Epithelial cell of esophagus (primary cell): ENCODE results near the gene MCC.
A peak's percentile ranks its signal among the peaks of the same experiment; 100 is the strongest.

Experiments used
- DNase-seq: peaks from one replicate; pipeline ENCODE4 v3.0.0; 2010; ENCODE audit warnings: low read depth
- H3K4me3 ChIP-seq: 2 replicates; pipeline ENCODE4 v1.5.1; 2011; ENCODE audit warnings: mild to moderate bottlenecking, low read length, control low read depth
- TF ChIP-seq, protein P1 (sequence below): IDR thresholded peaks from 2 replicates; pipeline ENCODE4 v1.5.1; 2011; ENCODE audit warnings: low read depth, mild to moderate bottlenecking, low read length, control low read depth, inconsistent platforms; ENCODE audit not compliant: insufficient read depth; ENCODE audit errors: missing control alignments

MCC gene

DNA sequence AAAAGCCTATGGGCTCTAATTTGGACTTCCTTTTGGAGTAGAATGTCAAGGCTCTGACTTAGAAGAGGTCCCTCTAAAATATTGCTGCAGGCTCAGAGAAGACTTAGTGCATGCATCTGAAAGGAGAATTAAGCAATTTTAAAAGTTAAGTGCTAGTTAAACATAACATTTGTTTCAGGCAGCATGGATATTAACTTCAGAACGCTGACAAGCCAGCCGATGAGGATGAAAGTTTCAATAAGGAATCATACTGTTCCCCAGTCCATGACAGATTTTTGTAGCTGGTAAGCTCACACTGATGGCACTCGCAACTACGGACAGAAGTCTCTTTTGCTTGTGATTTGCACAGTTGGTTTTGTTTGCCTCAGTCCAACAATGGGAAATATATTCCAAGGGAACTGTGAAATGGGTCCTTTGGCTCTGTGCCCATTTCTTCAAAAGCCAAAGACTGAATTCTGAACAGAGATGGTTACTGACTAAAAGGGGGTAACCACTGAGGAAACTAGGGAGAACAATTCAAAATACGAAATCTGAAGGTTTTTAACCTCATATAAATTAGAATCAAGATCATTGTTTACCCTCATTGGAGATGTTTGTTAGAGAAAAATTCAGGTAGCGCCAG lies 464.1 kb downstream of the MCC start:
- no peak overlapping the region for H3K4me3 ChIP-seq
- DNase-seq: no peak
- TF ChIP-seq, protein P1, sequence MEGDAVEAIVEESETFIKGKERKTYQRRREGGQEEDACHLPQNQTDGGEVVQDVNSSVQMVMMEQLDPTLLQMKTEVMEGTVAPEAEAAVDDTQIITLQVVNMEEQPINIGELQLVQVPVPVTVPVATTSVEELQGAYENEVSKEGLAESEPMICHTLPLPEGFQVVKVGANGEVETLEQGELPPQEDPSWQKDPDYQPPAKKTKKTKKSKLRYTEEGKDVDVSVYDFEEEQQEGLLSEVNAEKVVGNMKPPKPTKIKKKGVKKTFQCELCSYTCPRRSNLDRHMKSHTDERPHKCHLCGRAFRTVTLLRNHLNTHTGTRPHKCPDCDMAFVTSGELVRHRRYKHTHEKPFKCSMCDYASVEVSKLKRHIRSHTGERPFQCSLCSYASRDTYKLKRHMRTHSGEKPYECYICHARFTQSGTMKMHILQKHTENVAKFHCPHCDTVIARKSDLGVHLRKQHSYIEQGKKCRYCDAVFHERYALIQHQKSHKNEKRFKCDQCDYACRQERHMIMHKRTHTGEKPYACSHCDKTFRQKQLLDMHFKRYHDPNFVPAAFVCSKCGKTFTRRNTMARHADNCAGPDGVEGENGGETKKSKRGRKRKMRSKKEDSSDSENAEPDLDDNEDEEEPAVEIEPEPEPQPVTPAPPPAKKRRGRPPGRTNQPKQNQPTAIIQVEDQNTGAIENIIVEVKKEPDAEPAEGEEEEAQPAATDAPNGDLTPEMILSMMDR: no peak

DNA sequence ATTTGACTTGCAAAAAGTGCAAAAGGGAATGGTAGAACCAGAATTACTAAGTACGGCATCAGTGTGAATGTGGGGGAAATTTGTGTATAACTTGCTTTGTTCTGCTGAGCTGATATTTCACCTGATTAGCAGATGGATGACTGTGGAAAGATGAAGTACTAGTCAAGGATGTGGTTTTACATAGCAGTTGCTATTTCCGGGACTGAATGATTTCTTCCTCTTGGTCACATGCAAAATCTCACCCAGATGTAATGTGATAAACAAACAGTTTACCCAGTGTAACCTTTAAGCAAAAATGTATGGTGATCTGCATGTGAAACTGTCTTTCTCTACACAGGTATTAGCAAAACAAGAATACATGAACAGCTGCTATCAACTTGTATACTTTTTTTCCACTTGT lies 465.6 kb downstream of the MCC start:
- TF ChIP-seq, protein P1: no peak
- DNase-seq: peak; percentile 27
- no peak overlapping the region for H3K4me3 ChIP-seq

DNA sequence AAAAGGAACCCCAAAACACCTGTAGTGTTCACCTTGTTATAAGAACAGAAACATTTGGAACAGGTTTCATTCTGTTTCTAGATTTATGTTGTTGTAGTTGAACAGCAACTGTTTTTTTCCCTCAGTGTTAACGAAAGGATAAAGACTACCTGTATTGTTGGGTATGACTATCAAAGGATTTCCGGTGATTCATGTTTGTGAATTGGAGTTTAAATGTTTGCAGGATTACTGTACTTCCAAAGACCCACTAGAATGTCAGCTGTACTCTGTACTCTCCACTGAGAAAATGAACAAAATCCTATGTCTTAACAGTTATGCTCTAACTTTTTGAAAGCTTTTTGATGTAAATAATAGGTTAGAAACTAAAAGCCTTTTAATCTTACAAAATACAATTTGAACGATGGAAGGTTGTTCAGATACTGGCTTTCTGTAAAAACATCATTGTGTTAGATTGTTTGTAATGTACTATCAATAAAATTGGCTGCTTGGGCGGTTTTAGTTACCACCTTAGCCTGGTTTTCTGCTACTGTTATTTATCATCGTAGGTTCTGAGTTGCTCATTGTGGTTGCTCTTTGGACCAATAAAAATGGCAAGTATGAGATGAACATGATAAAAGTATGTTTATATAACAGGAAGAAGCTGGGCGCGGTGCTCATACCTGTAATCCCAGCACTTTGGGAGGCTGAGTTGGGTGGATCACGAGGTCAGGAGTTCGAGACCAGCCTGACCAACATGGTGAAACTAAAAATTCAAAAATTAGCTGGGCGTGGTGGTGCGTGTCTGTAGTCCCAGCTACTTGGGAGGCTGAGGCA lies 467.6 kb downstream of the MCC start:
- TF ChIP-seq, protein P1: no peak
- H3K4me3 ChIP-seq: no peak overlapping the region
- peak; percentile 86 for DNase-seq

DNA sequence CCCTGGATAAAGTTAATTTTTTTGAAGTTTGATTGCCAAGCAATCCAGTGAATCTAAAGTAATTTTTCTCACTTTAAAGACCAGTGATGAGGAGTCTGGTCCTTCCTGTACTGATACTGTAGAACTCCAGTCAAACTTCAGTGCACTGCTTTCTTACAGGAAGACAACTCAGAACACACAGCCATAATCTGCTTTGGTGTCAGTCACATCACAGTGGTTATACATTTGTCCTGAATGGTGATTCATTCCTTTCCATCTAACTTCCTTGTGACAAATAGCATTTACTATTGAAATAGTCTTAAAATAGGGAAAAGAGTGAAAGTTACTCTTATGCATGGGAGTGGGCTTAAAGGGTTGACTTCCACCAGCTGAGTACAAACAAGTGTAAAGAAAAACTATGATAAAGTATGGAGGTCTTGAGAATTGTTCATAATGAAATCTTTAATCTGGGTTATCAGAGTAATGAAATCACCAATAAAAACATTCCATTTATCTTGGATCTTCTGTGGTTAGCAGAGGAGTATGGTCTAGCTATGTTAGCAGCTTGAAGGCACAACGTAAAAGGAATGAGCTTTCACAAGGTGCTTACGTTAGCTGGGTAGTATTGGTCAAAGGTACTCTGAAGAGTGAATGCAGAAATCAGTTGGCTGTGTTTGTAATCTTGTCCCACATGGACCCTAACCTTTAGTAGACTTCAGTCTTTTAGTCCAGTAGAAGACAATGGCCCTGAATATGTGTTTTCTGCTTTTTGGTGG lies 470.2 kb downstream of the MCC start:
- H3K4me3 ChIP-seq: no peak overlapping the region
- peak; percentile 27 for DNase-seq
- TF ChIP-seq, protein P1: no peak

DNA sequence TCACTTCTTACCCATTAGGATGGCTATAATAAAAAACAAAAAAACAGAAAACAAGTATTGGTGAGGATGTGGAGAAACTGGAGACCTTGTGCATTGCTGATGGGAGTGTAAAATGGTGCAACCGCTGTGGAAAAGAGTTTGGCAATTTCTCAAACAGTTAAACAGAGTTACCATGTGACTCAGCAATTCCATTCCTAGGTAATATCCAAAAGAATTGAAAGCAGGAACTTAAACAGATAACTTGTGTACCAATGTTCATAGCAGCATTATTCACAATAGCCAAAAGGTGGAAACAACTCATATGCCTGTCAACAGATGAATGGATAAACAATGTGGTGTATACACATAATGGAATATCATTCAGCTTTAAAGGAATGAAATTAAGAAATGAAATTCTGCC lies 482.8 kb downstream of the MCC start:
- H3K4me3 ChIP-seq: no peak overlapping the region
- DNase-seq: peak; percentile 43
- TF ChIP-seq, protein P1: no peak

DNA sequence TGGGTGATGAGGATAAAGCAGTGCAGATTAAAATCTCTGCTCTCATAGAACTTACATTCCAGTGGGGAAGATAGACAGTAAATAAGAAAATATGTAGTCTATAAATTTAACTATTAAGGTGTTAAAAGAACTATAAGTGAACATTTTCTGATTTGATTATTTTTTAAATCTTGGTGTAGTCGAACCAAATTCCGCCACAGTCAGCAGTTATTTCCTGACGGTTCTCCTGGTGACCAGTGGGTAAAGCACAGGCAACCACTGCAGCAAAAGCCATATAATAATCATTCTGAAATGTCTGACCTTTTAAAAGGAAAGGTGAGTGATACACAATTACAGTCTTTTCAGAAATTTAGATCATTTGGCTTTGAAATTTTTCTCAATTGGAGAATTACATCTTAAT lies 484.5 kb downstream of the MCC start:
- no peak overlapping the region for H3K4me3 ChIP-seq
- no peak for DNase-seq
- TF ChIP-seq, protein P1: no peak
